Endothelial cell of umbilical vein (primary cell): Measurements from ENCODE around the gene GLUD1.
"Not testable (repeated sequence)": the region's sequence is repeated elsewhere in the genome, so short reads cannot be mapped to it uniquely, and the experiment has no call there.

ENCODE experiments used
- JUN ChIP-seq: IDR thresholded peaks from 2 replicates; pipeline ENCODE4 v1.6.1; 2011; ENCODE audit warnings: borderline replicate concordance, low read depth; ENCODE audit not compliant: insufficient read length, insufficient read depth
- POLR2A ChIP-seq: IDR thresholded peaks from 2 replicates; pipeline ENCODE4 v1.6.1; 2012; ENCODE audit warnings: low read depth, mild to moderate bottlenecking, control low read depth, low read length
- POLR2AphosphoS5 ChIP-seq: IDR thresholded peaks from 2 replicates; pipeline ENCODE4 v1.6.1; 2012; ENCODE audit warnings: low read depth, mild to moderate bottlenecking, control low read depth, low read length, moderate library complexity; ENCODE audit not compliant: insufficient read depth
- TF ChIP-seq, protein P1 (sequence below), 2 donors: IDR thresholded peaks; 1 replicate in 1 of 2; 2 replicates in 1 of 2; pipeline ENCODE4 v1.5.1; 2011; ENCODE audit warnings: low read length in 2 of 2, mild to moderate bottlenecking in 2 of 2, moderate library complexity in 2 of 2, control low read depth in 1 of 2, inconsistent platforms in 1 of 2, low read depth in 1 of 2; ENCODE audit not compliant: insufficient read depth in 1 of 2; ENCODE audit errors: extremely low read depth in 1 of 2

DNA sequence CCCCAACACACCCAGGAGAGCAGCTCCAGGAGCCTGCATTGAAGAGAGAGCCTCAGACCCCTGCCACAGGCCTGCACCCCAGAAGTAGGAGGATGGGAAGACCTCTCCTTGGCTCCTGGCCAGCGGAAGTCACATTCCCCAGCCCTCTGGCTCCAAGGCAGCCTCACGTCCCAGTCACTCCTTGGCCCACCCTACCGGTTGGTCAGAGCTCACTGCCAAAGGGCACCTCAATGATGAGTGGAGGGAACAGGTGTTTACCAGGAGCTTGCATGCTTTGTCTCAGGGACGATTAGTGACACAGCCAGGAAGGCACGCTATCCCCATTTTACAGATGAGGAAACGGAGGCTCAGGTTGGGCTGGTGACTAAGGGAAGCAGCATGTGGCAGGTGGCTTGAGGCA lies 75.6 kb downstream of the GLUD1 start:
- TF ChIP-seq POLR2A, POLR2AphosphoS5, JUN: not testable (repeated sequence)
- TF ChIP-seq, protein P1, sequence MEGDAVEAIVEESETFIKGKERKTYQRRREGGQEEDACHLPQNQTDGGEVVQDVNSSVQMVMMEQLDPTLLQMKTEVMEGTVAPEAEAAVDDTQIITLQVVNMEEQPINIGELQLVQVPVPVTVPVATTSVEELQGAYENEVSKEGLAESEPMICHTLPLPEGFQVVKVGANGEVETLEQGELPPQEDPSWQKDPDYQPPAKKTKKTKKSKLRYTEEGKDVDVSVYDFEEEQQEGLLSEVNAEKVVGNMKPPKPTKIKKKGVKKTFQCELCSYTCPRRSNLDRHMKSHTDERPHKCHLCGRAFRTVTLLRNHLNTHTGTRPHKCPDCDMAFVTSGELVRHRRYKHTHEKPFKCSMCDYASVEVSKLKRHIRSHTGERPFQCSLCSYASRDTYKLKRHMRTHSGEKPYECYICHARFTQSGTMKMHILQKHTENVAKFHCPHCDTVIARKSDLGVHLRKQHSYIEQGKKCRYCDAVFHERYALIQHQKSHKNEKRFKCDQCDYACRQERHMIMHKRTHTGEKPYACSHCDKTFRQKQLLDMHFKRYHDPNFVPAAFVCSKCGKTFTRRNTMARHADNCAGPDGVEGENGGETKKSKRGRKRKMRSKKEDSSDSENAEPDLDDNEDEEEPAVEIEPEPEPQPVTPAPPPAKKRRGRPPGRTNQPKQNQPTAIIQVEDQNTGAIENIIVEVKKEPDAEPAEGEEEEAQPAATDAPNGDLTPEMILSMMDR (IDR thresholded peaks at IDR 0.05; ENCODE audit: extremely low read depth in 1 of 2, insufficient read depth in 1 of 2, low read depth in 1 of 2, low read length in 2 of 2) = not testable (repeated sequence)
